Activated gamma-delta T cell treated with Interleukin-2 at 50 U/mL for 16 hours (primary cell): Measurements from ENCODE around the gene ATP11B.

Experiments
- DNase-seq: peaks from one replicate; pipeline ENCODE4 v3.0.0-alpha.2; 2020

ATP11B gene

DNA sequence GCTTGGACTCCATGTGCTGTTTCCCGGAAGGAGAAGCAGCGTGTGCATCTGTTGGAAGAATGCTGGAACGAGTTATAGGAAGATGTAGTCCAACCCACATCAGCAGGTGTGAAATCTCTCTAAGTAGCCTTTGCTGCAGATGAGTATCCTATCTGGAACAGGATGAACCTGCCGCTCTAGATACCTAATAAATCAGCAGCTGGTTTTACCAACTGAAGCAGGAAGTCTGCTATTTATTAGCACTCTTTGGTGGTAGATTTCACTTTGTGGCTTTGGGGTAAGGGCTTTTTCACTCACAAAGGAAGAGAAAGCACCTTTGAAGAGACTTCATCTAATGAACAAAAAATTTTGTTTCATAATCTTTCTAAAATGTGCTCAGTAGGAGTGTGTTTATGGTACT, 120.6 kb downstream of the ATP11B start:
- no peak for DNase-seq

DNA sequence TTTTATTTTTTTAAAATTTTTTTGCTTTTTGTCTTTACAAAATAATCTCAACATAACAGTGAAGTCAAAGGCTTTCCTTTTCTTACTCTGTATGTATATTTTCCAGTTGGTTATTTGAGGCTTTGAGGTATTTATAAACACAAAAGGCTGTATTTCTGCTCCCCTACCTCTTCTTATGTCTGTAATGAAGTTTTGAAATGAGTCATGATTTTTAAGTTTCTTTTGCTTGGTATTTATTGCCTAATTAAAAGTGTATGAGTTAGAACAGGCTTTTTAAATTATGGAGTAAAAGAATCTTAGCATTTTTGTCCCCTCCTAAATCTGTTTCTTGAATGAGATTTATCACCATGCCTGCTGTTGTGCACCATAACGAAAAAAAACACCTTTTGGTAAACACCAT, 121.0 kb downstream of the ATP11B start:
- DNase-seq: no peak

DNA sequence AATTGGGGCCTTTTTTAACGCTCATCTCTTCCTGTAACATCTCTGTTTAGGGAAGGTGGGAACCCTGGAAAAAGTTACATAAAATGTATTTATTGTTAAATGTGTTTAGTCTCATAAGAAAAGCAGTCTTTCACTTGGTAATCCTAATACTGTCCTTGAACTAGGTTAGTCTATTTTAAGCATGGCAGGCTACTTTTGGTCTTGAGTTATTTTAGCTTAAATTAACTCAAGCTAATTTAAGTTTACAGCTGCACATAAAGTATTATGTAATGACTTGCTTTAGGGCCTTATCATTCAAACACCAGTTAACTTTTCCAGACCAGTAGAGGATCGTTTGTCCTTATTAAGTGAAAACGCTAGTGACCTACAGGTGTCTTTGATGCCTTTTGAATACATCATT, 123.8 kb downstream of the ATP11B start:
- no peak for DNase-seq

GRCh38 chr3:182919866-182920357, 126.6 kb downstream of the ATP11B start:
- no peak for DNase-seq

GRCh38 chr3:182920515-182921084, 127.3 kb downstream of the ATP11B start:
- no peak for DNase-seq

DNA sequence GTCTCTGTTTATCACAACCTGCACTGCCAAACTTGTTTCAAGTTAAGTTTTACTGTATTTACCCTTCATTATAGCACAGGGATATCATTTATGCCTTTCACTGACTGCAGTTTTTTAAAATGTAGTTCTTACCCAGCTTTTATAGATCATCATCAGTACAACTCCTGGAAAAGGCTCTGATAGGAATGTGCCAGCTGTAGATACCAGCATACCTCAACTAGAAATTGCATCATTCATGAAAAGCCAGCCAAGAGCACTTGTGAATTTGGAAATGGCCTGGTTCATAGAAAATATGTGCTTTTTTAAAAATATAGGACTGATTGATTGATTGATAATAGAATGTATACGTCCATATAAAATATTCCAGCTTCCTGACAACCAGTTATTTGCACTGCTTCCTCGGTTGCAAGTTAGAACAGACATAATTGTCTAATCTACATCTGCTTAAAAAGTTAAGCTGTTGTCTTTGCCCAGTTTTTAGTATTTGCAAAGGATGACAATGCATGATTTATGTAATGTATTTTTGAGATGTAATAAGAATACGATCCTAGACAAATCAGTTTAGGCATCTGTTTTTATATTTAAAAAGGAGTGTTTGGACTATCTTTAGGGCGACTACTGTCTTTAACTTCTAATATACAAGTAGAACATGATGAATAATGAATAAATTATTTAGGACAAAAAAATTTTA, 128.5 kb downstream of the ATP11B start:
- DNase-seq: no peak

DNA sequence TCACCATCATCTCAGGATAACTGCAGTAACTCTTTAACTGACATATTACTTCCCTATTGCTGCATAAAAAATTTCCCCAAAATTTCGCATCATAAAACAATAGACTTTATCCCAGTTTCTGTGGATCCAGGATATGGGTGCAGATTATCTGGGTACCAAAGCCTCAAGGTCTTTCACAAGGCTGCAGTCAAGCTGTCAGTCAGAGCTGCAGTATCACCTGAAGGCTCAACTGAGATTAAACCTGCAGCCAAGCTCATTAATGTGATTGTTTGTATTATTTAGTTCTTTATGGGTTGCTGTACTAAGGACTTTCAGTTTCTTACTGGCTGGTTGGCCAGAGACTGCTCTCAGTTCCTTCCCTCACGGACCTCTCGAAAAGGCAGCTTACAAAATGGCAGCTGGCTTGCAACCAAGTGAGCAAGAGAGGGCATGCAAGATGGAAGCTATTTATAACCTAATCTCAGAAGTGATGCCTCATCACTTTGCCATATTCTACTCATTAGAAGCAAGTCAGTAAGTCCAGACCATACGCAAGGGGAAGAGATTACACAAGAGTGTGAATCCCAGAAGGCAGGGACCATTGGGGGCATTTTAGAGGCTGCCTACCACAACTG, 132.1 kb downstream of the ATP11B start:
- no peak for DNase-seq

DNA sequence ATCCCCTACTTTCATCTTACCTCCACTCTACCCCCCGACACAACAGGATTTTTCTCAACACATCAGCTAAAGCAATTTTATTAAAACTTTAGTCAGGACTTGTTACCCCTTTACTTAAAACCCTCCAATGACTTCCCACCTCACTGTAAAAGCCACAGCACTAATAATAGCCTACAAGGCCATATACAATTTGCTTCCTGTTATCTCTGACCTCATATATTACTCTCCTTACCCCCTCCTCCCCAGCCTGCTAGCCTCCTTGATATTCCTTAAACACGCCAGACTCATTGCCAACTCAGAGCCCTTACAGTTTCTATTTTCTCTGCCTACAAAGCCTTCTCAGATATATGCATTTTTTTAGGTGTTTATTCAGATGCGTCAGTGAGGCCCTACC, 132.6 kb downstream of the ATP11B start:
- no peak for DNase-seq

DNA sequence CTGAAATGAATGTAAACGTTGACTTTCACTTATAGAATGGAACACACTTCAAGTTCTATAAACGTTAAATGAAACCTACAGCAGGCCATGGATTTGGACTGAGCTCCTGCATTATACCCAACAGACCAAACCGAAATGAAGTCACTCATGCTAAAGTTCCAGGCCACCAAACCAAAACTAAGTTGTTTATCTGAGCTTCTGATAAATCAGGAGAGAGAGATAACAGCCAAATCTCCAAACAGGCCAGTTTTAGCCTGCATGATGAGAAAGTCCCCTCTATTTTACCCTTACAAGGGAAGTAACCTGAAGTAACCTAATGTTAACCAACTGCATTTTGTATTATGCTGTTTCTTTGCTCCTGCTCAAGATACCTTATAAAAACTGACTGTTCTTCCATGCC, 142.5 kb downstream of the ATP11B start:
- no peak for DNase-seq

DNA sequence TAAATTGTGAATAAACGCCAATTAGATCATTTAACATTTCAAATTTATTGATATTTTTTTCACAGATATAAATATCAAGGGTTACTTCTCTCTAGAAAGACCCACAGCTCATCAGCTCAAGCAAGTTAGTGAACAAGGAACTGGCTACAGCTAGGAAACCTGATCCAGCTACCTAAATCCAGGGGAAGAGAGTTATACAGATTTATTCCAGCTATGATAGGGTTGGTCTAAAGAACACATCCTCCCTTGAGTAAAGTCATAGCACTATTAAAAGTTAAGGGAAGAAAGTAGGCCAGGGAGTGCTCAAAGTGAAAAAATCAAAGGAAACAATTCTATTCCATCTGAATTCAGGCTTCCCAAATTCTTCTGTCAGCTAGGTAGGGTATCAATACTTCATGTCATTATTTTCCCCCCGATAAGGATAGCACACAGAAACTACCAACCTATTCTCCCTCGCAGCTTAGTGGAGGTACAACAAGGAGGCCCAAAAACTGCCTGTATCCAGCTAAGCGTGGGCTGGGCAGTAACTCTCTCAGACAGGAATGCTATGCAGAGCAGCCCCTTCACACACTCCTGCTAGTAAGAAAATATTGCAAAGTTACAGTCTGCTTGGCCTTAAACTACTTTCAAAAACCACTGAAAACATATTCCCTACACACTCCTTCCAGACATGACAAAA, 143.1 kb downstream of the ATP11B start:
- DNase-seq: no peak

- DNase-seq: no peak
Measured at GRCh38 chr3:182936918-182937285, 143.6 kb downstream of the ATP11B start.

GRCh38 chr3:182937293-182938051, 144.2 kb downstream of the ATP11B start:
- DNase-seq: no peak

DNA sequence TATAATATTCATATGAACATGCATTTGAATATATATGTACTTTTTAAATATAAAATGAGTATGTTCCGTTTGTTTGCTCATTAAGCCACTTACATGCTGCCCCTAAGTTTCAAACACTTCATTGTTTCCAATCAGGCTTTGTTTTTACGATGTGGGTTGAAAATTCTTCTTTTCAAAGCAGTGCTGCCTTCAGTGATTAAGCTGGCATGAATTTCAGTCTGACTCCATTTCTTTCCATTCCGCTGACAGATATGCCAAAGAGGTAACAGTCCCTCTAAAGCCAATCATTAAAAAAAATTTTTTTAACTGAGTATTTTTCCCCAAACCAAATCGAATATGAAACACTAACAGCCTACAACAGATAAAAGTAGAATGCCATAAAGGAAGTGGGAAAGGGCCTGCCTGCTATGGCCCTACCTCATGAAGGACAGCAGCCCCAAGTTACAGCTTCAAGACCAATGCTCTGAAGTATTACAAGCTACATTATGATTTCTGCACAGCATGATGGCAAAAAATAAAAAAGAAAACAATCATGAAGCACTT, 147.0 kb downstream of the ATP11B start:
- DNase-seq: no peak

DNA sequence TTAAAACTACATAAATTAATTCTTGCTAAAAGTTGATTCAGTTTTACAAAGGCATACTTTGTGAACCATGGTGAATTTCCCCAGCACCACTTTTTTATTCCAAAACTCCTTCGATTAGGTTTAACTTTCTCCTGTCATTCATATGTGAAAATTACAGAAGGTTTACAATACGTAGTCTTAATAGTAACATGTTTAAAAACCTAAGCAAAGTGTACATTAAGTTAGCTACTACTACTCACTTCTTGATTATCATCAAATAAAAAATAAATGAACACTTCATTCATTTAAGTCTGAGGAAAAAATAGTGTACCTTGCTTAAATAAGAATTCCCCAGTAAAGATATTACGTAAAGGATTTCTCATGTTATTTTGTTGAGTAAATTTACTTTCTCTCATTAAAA, 148.4 kb downstream of the ATP11B start:
- no peak for DNase-seq

DNA sequence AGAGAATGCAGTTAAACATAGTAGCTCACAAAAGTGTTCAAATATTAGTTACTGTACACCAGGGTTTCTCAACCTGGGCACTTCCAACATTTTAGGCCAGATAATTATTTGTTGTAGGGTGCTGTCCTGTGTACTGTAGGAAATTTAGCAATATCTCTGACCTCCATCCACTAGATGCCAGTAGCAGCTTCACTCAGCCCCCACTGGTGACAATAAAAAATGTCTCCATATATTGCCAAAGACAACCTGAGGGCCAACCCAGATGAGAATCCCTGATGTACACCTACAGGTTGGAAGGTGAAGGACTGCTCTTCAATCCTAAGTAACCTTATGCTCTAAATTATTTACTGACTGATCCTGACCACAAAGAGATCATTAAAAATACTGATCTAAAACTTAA, 154.6 kb downstream of the ATP11B start:
- no peak for DNase-seq

DNA sequence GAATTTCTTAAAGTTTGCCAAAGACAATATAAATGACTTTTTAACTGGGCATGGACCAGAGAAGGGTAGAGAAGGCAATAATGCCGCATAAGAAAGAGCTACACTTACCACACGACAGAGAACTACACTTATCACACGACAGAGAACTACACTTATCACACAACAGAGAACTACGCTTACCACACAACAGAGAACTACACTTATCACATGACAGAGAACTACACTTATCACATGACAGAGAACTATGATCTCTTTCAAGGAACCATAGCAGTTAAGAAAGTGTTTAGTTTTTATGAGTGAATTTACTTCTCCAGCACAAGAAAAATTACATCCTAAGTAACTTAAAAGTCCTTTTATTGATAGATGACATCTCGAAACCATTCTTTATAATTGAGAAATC, 155.0 kb downstream of the ATP11B start:
- DNase-seq: no peak

DNA sequence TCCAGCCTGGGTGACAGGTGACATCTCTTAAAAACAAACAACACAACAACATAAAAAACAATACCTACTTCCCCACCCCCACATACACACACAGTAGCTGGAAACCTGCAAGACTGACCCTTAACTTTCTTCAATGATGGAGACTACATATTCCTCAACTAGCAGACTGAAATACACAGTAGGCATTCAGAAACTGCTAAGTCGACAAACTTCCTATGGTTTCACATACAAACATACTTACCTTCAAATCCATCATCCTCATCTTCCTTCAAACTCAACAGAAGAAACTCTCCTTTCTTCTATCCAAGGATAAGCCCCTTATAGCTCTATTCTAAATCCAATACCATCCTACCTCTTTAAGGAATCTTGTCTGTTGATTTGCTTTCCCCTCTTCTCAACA, 156.4 kb downstream of the ATP11B start:
- no peak for DNase-seq

GRCh38 chr3:182954553-182955235, 161.4 kb downstream of the ATP11B start:
- DNase-seq: no peak

DNA sequence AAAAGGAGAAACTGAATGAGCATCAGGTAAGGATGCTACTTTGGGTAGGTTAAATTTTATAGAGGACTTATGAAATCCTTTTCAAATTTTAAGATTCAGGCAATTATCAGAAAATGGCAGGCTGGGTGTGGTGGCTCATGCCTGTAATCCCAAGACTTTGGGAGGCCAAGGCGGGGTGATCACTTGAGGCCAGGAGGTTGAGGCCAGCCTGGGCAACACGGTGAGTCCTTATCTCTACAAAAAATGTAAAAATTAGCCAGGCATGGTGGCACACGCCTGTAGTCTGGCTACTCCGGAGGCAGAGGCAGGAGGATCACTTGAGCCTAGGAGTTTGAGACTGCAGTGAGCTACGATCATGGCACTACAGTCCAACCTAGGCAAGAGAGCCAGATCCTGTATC, 163.9 kb downstream of the ATP11B start:
- no peak for DNase-seq

GRCh38 chr3:182957676-182958266, 164.5 kb downstream of the ATP11B start:
- no peak for DNase-seq

GRCh38 chr3:182959474-182960350, 166.4 kb downstream of the ATP11B start:
- no peak for DNase-seq
